Right lobe of liver (tissue), 4 donors: ENCODE data around the gene IL17REL.

Experiments used
- POLR2A ChIP-seq: fragments of 450-650 bp; IDR thresholded peaks from one replicate; pipeline ENCODE4 v1.6.1; 2017; ENCODE audit warnings: antibody characterized with exemption, mild to moderate bottlenecking
- TF ChIP-seq, protein P1 (sequence below), 4 donors: fragments of 200-600 bp in 3 of 4; fragments of 450-650 bp in 1 of 4; IDR thresholded peaks; one replicate each; pipeline versions ENCODE4 v1.5.1 to v1.8.0; 2016 to 2022; ENCODE audit warnings: antibody characterized with exemption in 4 of 4, mild to moderate bottlenecking in 2 of 4
- donor health status: DM: no; HTN: no; CAD: no.
- donor health status: DM: no; HTN: no; CAD: no.
- donor health status: DM: no; HTN: yes; CAD: no.

DNA sequence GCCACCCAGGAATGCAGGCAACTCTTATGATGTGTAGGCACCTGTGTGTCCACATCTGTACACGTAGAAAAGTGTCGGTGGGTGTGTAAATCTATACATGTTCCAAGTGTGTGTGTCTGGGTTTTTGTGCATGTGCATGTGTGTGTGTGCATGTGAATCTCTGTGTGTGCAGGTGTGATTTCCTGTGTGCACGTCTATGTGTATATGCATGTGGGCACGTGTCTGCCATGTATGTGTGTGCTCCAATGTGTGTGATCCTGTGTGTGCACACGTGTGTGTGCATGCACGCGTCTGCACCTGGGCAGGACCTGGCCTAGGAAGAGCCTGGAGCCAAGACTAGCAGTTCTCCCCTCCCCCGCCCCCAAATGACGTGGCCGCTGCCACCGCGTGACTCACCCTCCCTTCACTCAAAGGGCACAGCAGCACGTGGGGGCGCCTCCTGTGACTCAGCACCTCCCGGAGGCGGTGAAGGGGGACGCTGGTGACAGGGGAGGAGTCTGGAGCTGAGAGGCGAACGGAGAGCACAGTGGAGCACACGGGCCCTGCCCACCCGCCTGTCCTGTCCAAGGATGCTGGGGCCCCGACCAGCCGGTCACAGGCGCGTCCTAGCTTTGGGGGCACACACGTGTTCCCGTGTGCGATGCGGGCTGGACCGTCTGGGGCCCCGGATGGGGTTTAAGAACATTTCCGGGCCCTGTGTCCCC lies 41.9 kb downstream of the IL17REL start:
- TF ChIP-seq POLR2A, result peak; percentile 92
- TF ChIP-seq, protein P1, sequence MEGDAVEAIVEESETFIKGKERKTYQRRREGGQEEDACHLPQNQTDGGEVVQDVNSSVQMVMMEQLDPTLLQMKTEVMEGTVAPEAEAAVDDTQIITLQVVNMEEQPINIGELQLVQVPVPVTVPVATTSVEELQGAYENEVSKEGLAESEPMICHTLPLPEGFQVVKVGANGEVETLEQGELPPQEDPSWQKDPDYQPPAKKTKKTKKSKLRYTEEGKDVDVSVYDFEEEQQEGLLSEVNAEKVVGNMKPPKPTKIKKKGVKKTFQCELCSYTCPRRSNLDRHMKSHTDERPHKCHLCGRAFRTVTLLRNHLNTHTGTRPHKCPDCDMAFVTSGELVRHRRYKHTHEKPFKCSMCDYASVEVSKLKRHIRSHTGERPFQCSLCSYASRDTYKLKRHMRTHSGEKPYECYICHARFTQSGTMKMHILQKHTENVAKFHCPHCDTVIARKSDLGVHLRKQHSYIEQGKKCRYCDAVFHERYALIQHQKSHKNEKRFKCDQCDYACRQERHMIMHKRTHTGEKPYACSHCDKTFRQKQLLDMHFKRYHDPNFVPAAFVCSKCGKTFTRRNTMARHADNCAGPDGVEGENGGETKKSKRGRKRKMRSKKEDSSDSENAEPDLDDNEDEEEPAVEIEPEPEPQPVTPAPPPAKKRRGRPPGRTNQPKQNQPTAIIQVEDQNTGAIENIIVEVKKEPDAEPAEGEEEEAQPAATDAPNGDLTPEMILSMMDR (IDR thresholded peaks at IDR 0.05), result no peak
